ENCODE data around the gene POLR2A. TPM values are rescaled to one million over a fixed set of nuclear protein-coding genes. Genes with fewer than 3 reads are reported as not detected.

POLR2A gene
- total and polyA plus RNA-seq, 2 of the 13 experiments (the other 11 are each of a cell fraction or from before 2014, with no cell fraction given) = 17.8 to 18.3 TPM

DNA sequence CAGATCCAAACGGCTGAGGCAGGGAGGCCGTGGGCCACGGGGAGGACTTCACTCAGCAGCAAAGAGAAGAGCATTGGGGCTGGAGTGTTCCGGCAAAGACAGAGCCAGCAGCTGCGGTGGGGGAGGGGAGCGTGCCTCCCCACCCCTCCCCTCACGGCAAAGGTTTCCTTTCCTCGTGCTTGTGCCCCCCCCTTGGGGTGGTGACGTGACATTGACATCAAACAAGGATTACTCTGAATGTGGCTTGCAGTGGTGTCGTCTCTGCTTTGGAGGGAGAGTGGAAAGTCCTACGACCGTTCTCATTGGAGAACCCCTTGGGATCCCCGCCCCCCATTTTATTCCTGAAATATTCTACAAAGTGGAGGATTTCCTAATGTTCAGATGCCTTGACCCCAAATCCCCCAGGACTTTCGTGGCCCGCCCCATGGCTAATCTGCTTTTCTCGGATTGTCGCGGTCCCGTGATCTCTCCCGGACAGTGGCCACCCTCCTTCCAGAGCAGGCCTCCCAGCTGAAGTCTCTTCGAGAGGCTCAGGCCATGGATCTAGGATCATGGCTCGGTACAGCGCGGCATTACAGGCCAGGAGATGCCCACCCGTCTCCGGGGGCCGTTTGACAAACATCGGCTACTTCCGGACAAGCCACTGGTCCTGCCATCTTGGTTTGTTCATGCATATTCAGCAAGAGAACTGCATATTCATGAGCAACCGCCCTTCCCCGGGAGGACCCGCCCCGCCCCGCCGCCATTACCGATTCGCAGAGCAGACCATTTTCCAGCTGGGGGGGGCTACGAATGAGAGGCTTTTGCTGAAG lies 705 bp upstream of the POLR2A start (continued):
- TF ChIP-seq, protein P1, sequence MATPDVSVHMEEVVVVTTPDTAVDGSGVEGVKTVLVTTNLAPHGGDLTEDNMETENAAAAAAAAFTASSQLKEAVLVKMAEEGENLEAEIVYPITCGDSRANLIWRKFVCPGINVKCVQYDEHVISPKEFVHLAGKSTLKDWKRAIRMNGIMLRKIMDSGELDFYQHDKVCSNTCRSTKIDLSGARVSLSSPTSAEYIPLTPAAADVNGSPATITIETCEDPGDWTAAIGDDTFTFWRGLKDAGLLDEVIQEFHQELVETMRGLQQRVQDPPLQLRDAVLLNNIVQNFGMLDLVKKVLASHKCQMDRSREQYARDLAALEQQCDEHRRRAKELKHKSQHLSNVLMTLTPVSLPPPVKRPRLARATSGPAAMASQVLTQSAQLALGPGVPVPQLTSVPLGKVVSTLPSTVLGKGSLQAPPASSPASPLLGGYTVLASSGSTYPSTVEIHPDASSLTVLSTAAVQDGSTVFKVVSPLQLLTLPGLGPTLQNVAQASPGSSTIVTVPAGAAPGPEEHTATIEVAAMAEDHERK (CRISPR knock-in tag; IDR thresholded peaks at IDR 0.05; ENCODE audit: low read depth) = no peak
- no peak; the same call in 1 of the 2 replicates for TF ChIP-seq ZNF225 (CRISPR knock-in tag; IDR thresholded peaks at IDR 0.05)
- TF ChIP-seq EED (CRISPR knock-in tag; IDR thresholded peaks at IDR 0.05) = 0 out of 2 replicates have a peak, but pooled peaks have one; percentile 23
- TF ChIP-seq, protein P2, sequence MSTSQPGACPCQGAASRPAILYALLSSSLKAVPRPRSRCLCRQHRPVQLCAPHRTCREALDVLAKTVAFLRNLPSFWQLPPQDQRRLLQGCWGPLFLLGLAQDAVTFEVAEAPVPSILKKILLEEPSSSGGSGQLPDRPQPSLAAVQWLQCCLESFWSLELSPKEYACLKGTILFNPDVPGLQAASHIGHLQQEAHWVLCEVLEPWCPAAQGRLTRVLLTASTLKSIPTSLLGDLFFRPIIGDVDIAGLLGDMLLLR (CRISPR knock-in tag; IDR thresholded peaks at IDR 0.05) = 0 out of 2 replicates have a peak, but pooled peaks have one; percentile 55
- no peak for TF ChIP-seq TEAD2 (CRISPR knock-in tag; IDR thresholded peaks at IDR 0.05)
- TF ChIP-seq, protein P3, sequence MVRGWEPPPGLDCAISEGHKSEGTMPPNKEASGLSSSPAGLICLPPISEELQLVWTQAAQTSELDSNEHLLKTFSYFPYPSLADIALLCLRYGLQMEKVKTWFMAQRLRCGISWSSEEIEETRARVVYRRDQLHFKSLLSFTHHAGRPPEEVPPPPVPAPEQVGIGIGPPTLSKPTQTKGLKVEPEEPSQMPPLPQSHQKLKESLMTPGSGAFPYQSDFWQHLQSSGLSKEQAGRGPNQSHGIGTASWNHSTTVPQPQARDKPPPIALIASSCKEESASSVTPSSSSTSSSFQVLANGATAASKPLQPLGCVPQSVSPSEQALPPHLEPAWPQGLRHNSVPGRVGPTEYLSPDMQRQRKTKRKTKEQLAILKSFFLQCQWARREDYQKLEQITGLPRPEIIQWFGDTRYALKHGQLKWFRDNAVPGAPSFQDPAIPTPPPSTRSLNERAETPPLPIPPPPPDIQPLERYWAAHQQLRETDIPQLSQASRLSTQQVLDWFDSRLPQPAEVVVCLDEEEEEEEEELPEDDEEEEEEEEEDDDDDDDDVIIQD (CRISPR knock-in tag; IDR thresholded peaks at IDR 0.05; ENCODE audit: low read depth) = 0 out of 2 replicates have a peak, but pooled peaks have one; percentile 17
- TF ChIP-seq PTBP1 (IDR thresholded peaks at IDR 0.05; ENCODE audit: low read depth, low read length, poor library complexity, severe bottlenecking) = no peak
- TF ChIP-seq, protein P4, sequence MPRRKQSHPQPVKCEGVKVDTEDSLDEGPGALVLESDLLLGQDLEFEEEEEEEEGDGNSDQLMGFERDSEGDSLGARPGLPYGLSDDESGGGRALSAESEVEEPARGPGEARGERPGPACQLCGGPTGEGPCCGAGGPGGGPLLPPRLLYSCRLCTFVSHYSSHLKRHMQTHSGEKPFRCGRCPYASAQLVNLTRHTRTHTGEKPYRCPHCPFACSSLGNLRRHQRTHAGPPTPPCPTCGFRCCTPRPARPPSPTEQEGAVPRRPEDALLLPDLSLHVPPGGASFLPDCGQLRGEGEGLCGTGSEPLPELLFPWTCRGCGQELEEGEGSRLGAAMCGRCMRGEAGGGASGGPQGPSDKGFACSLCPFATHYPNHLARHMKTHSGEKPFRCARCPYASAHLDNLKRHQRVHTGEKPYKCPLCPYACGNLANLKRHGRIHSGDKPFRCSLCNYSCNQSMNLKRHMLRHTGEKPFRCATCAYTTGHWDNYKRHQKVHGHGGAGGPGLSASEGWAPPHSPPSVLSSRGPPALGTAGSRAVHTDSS (CRISPR knock-in tag; conservative IDR thresholded peaks at IDR 0.05) = no peak
- no peak for TF ChIP-seq ZNF616 (CRISPR knock-in tag; IDR thresholded peaks at IDR 0.05; ENCODE audit: low read depth)
- TF ChIP-seq RXRA (CRISPR knock-in tag; IDR thresholded peaks at IDR 0.05) = no peak; the same call in 1 of the 2 replicates
- no peak for TF ChIP-seq SRSF1 (optimal IDR thresholded peaks at IDR 0.05; ENCODE audit: low read depth, low read length)
- TF ChIP-seq, protein P5, sequence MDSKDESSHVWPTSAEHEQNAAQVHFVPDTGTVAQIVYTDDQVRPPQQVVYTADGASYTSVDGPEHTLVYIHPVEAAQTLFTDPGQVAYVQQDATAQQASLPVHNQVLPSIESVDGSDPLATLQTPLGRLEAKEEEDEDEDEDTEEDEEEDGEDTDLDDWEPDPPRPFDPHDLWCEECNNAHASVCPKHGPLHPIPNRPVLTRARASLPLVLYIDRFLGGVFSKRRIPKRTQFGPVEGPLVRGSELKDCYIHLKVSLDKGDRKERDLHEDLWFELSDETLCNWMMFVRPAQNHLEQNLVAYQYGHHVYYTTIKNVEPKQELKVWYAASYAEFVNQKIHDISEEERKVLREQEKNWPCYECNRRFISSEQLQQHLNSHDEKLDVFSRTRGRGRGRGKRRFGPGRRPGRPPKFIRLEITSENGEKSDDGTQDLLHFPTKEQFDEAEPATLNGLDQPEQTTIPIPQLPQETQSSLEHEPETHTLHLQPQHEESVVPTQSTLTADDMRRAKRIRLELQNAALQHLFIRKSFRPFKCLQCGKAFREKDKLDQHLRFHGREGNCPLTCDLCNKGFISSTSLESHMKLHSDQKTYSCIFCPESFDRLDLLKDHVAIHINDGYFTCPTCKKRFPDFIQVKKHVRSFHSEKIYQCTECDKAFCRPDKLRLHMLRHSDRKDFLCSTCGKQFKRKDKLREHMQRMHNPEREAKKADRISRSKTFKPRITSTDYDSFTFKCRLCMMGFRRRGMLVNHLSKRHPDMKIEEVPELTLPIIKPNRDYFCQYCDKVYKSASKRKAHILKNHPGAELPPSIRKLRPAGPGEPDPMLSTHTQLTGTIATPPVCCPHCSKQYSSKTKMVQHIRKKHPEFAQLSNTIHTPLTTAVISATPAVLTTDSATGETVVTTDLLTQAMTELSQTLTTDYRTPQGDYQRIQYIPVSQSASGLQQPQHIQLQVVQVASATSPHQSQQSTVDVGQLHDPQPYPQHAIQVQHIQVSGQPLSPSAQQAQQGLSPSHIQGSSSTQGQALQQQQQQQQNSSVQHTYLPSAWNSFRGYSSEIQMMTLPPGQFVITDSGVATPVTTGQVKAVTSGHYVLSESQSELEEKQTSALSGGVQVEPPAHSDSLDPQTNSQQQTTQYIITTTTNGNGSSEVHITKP (CRISPR knock-in tag; IDR thresholded peaks at IDR 0.05; ENCODE audit: low read depth) = peak; percentile 33; the same call in 1 of the 2 replicates
- TF ChIP-seq ZNF343 (CRISPR knock-in tag; IDR thresholded peaks at IDR 0.05) = 0 out of 2 replicates have a peak, but pooled peaks have one; percentile 3
- TF ChIP-seq ZNF264 (CRISPR knock-in tag; IDR thresholded peaks at IDR 0.05) = no peak; the same call in 1 of the 2 replicates
- TF ChIP-seq, protein P6, sequence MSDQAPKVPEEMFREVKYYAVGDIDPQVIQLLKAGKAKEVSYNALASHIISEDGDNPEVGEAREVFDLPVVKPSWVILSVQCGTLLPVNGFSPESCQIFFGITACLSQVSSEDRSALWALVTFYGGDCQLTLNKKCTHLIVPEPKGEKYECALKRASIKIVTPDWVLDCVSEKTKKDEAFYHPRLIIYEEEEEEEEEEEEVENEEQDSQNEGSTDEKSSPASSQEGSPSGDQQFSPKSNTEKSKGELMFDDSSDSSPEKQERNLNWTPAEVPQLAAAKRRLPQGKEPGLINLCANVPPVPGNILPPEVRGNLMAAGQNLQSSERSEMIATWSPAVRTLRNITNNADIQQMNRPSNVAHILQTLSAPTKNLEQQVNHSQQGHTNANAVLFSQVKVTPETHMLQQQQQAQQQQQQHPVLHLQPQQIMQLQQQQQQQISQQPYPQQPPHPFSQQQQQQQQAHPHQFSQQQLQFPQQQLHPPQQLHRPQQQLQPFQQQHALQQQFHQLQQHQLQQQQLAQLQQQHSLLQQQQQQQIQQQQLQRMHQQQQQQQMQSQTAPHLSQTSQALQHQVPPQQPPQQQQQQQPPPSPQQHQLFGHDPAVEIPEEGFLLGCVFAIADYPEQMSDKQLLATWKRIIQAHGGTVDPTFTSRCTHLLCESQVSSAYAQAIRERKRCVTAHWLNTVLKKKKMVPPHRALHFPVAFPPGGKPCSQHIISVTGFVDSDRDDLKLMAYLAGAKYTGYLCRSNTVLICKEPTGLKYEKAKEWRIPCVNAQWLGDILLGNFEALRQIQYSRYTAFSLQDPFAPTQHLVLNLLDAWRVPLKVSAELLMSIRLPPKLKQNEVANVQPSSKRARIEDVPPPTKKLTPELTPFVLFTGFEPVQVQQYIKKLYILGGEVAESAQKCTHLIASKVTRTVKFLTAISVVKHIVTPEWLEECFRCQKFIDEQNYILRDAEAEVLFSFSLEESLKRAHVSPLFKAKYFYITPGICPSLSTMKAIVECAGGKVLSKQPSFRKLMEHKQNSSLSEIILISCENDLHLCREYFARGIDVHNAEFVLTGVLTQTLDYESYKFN (CRISPR knock-in tag; conservative IDR thresholded peaks at IDR 0.05) = 0 out of 2 replicates have a peak, but pooled peaks have one; percentile 47

All from HepG2 (cell line).